Calu3 (cell line): ENCODE data around the gene MDK. TPM values are rescaled to one million over a fixed set of nuclear protein-coding genes. Genes with fewer than 3 reads are reported as not detected.

Experiments used
- BruUV-seq: library from RNA; stranded (reverse); fragments of 400-500 nt; replicated peaks from 2 replicates; lab custom pipeline; 2021; lab: Mats Ljungman, UMichigan
- CTCF ChIA-PET: fragments of 300-600 bp; sonication (Branson Sonifier 250); formaldehyde crosslinking; loops from one replicate; lab custom pipeline; 2022; ENCODE audit warnings: antibody characterized with exemption; lab: Charles Lee
- DNase-seq: peaks from one replicate; pipeline ENCODE4 v3.0.0; 2022
- H3K27ac Mint-ChIP-seq: one replicate; pipeline ENCODE4 v1.8.0; 2022; ENCODE audit warnings: mixed read lengths; ENCODE audit not compliant: unreplicated experiment
- H3K27me3 Mint-ChIP-seq: one replicate; pipeline ENCODE4 v1.8.0; 2022; ENCODE audit warnings: mixed read lengths; ENCODE audit not compliant: unreplicated experiment
- H3K36me3 Mint-ChIP-seq: one replicate; pipeline ENCODE4 v1.8.0; 2022; ENCODE audit warnings: mild to moderate bottlenecking, moderate library complexity, mixed read lengths; ENCODE audit not compliant: insufficient read depth, unreplicated experiment
- H3K4me1 Mint-ChIP-seq: one replicate; pipeline ENCODE4 v1.8.0; 2022; ENCODE audit warnings: mild to moderate bottlenecking, low read depth, mixed read lengths; ENCODE audit not compliant: unreplicated experiment
- H3K4me3 Mint-ChIP-seq: one replicate; pipeline ENCODE4 v1.8.0; 2022; ENCODE audit warnings: mild to moderate bottlenecking, low read depth, moderate library complexity, mixed read lengths; ENCODE audit not compliant: unreplicated experiment
- H3K9me3 Mint-ChIP-seq: one replicate; pipeline ENCODE4 v1.8.0; 2022; ENCODE audit warnings: low read depth, mixed read lengths; ENCODE audit not compliant: unreplicated experiment
- intact Hi-C: fragments of 100-400 bp; cut with micrococcal nuclease; formaldehyde crosslinking; loops from one replicate; pipeline ENCODE4 v1.10.0; 2022; ENCODE audit not compliant: unreplicated experiment
- total RNA-seq: library from RNA; stranded (reverse); gene quantifications from 2 replicates; pipeline ENCODE4 v1.2.3, GENCODE V29; 2022
- TF ChIP-seq, protein P1 (sequence below): fragments of 200-600 bp; IDR thresholded peaks from one replicate; pipeline ENCODE4 v1.8.0; 2022; ENCODE audit warnings: antibody characterized with exemption; ENCODE audit not compliant: unreplicated experiment

MDK gene
- total RNA-seq, 1 experiment from 2014 or later: 74.9 TPM

DNA sequence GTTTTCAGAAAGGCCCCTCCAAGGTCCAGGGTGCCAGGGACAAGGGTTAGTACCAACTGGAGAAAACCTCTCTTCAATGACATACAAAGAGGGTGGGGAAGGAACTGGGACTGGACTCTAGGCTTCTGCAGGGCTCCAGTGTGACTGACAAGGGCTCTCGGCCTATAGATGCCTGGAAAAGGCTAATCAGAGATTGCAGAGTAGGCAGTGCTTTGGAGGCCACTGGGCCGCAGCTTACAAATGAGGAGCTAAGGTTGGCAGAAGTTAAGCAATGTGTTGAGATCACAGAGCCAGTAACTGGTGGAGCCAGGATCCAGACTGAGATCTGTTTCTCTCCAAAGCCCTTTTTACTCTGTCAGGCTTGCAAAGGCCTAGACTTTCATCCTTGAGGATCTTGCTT, 41.7 kb upstream of the MDK start:
- no peak overlapping the region for H3K4me3 Mint-ChIP-seq

DNA sequence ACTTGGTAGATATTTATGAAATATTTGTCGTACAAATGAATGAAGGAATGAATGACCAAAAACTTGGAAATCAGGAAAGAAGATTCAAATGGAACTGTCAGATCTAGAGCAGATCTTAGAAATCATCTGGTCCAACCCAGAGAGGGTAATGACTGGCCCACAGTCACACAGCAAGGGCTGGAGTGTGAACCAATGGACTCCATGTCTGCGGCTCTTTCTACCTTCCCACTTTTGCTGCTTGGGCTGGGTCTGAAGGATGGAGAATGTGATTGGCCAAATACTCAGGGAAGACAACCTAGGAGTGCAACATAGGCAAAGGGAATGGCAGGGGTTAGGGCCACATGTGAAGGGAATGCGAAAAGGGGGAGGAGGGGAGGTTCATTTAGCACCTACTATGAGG, 40.0 kb upstream of the MDK start:
- Mint-ChIP-seq H3K27ac (no peak overlapping the region), H3K4me1 (peaks cover 1% of the 10 kb centered on the region), H3K9me3 (no peaks in the 10 kb centered on the region), H3K36me3 (peaks cover 2% of the 10 kb centered on the region), H3K4me3 (no peak overlapping the region), H3K27me3 (peaks cover 97% of the 10 kb centered on the region)
- no peak for DNase-seq
- BruUV-seq: no TSS peak
- intact Hi-C loops: no loop called here
- CTCF ChIA-PET: interaction anchor here (0.5 kb wide), 1 partner anchor 19 kb away, joined by 4 read pairs; no protein-coding TSS in a partner anchor
- TF ChIP-seq, protein P1, sequence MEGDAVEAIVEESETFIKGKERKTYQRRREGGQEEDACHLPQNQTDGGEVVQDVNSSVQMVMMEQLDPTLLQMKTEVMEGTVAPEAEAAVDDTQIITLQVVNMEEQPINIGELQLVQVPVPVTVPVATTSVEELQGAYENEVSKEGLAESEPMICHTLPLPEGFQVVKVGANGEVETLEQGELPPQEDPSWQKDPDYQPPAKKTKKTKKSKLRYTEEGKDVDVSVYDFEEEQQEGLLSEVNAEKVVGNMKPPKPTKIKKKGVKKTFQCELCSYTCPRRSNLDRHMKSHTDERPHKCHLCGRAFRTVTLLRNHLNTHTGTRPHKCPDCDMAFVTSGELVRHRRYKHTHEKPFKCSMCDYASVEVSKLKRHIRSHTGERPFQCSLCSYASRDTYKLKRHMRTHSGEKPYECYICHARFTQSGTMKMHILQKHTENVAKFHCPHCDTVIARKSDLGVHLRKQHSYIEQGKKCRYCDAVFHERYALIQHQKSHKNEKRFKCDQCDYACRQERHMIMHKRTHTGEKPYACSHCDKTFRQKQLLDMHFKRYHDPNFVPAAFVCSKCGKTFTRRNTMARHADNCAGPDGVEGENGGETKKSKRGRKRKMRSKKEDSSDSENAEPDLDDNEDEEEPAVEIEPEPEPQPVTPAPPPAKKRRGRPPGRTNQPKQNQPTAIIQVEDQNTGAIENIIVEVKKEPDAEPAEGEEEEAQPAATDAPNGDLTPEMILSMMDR: no peak

More for the DNA sequence above, 41.7 kb upstream of the MDK start:
- no peaks in the 10 kb centered on the region for H3K36me3 Mint-ChIP-seq
- CTCF ChIA-PET: interaction anchor here (1.3 kb wide), 1 partner anchor 96 kb away, joined by 3 read pairs; no protein-coding TSS in a partner anchor
- DNase-seq: no peak
- H3K27me3 Mint-ChIP-seq: peaks cover 97% of the 10 kb centered on the region
- peaks cover 7% of the 10 kb centered on the region for H3K4me1 Mint-ChIP-seq
- TF ChIP-seq, protein P1: no peak
- no peaks in the 10 kb centered on the region for H3K9me3 Mint-ChIP-seq
- intact Hi-C loops: no loop called here
- BruUV-seq: no TSS peak
- H3K27ac Mint-ChIP-seq: no peak overlapping the region

DNA sequence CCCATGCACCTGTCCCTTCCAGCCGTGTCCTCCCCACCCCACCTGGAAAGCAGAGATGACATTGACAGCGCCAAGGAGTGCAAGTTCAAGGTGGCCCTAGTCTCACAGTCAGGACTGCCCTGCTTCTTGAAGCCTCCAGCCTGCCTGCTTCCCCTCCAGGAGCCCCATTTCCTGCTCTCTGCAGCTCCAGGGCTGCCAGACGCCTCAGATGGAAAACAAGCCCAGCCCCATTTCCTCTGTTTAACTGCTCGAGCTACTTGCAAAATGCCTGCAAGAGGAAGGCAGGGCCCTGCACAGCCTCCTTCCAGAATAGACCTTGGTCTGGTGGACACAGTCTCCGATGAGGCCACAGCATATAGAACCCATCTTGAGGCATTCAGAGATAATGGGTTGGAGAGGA, 39.2 kb upstream of the MDK start:
- intact Hi-C loops: no loop called here
- no TSS peak for BruUV-seq
- TF ChIP-seq, protein P1: no peak
- CTCF ChIA-PET: interaction anchor here (0.5 to 0.9 kb wide), 2 partner anchors 12 to 18 kb away, joined by 3 to 4 read pairs; no protein-coding TSS in a partner anchor
- Mint-ChIP-seq H3K9me3 (no peaks in the 10 kb centered on the region), H3K36me3 (peaks cover 8% of the 10 kb centered on the region), H3K4me1 (peaks cover 9% of the 10 kb centered on the region), H3K4me3 (no peak overlapping the region), H3K27me3 (peaks cover 100% of the 10 kb centered on the region), H3K27ac (no peak overlapping the region)
- DNase-seq: no peak

DNA sequence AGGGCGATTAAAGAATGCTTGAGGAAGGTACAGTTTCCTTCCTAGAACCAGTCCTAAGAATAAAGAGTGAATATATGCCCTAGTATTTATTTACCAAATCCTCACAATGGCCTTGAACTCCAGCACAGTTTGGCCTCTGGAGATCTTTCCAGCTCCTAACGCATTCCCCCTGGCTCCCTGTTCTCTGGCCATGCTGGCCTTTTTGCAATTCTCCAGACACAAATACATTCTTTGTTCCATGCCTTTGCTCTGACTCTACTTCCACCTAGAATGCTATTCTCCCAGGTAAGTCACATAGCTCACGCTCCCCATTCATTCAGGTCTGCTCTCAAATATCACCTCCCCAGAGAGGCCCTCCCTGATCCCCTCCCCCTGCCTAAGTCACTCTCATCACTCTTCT, 37.9 kb upstream of the MDK start:
- CTCF ChIA-PET: interaction anchor here (1.8 kb wide), 1 partner anchor 34 kb away, joined by 4 read pairs; no protein-coding TSS in a partner anchor
- Mint-ChIP-seq H3K27me3 (peaks cover 89% of the 10 kb centered on the region), H3K36me3 (peaks cover 19% of the 10 kb centered on the region), H3K9me3 (no peaks in the 10 kb centered on the region), H3K4me3 (no peak overlapping the region), H3K4me1 (peaks cover 12% of the 10 kb centered on the region), H3K27ac (no peak overlapping the region)
- TF ChIP-seq, protein P1: no peak
- intact Hi-C loops: no loop called here
- BruUV-seq: no TSS peak
- no peak for DNase-seq
